ENCODE results near the gene C1orf141.
"Not testable (repeated sequence)": the region's sequence is repeated elsewhere in the genome, so short reads cannot be mapped to it uniquely, and the experiment has no call there.

Gene C1orf141

DNA sequence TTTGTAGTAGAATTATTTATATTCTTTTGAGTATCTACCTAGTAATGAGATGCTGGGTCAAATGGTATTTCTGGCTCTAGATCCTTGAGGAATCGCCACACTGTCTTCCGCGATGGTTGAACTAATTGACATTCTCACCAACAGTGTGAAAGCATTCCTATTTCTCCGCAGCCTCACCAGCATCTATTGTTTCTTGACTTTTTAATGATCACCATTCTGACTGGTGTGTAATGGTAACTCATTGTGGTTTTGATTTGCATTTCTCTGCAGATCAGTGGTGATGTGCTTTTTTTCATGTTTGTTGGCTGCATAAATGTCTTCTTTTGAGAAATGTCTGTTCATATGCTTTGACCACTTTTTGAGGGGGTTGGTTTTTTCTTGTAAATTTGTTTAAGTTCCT lies 16.2 kb upstream of the C1orf141 start:
- no peak for TF ChIP-seq POLR2A (IDR thresholded peaks at IDR 0.05; ENCODE audit: low read depth, low read length)
- no peak for DNase-seq (ENCODE audit: insufficient read length, low spot score)
- FAIRE-seq: no peak

DNA sequence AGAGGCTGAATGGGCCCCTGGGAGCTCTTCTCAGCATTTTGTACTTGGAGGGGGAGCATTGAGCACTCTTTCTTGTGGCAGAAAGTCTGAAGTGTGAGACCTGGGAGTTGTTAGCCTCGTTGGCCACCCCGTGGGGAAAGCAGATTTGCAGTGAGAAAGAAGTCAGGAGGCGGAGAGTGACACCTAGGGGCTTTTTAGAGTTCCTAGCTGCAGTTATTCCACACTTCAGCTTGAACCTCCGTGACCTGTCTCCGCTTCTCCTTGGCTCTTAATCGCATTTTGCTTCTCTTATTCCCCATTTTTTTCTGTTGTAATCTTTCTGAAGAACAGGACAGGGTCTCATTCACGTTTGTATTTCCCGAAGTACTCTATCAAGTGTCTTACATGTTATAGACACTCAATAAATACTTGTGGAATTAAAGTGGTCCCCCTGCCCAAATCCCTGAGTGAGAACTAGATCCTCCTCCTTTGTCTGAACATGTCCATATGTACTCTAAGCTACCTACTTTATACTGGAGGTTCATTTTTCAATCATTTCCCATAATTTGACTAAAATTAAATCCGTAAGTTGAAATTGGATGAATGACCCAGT lies 14.5 kb upstream of the C1orf141 start:
- DNase-seq (ENCODE audit: insufficient read length, low spot score): peak; percentile 51
- FAIRE-seq: peak; percentile 82
- TF ChIP-seq POLR2A (IDR thresholded peaks at IDR 0.05; ENCODE audit: low read depth, low read length): no peak

- FAIRE-seq: no peak
- no peak for DNase-seq (ENCODE audit: insufficient read length, low spot score)
- TF ChIP-seq POLR2A (IDR thresholded peaks at IDR 0.05; ENCODE audit: low read depth, low read length): no peak
These were observed 13.9 kb upstream of the C1orf141 start for GRCh38 chr1:67148516-67149178.

- FAIRE-seq: not testable (repeated sequence)
These were observed 13.2 kb upstream of the C1orf141 start for GRCh38 chr1:67147973-67148372.

GRCh38 chr1:67146539-67146938 lies 11.8 kb upstream of the C1orf141 start:
- FAIRE-seq: no peak

More at GRCh38 chr1:67147973-67148372, 13.2 kb upstream of the C1orf141 start:
- not testable (repeated sequence) for DNase-seq (ENCODE audit: insufficient read length, low spot score)

GRCh38 chr1:67146101-67146500 lies 11.3 kb upstream of the C1orf141 start:
- no peak for TF ChIP-seq POLR2A (IDR thresholded peaks at IDR 0.05; ENCODE audit: low read depth, low read length)
- FAIRE-seq (no peak), DNase-seq (ENCODE audit: insufficient read length, low spot score) (no peak)

More at GRCh38 chr1:67146539-67146938, 11.8 kb upstream of the C1orf141 start:
- TF ChIP-seq POLR2A (IDR thresholded peaks at IDR 0.05; ENCODE audit: low read depth, low read length): no peak
- DNase-seq (ENCODE audit: insufficient read length, low spot score): no peak

DNA sequence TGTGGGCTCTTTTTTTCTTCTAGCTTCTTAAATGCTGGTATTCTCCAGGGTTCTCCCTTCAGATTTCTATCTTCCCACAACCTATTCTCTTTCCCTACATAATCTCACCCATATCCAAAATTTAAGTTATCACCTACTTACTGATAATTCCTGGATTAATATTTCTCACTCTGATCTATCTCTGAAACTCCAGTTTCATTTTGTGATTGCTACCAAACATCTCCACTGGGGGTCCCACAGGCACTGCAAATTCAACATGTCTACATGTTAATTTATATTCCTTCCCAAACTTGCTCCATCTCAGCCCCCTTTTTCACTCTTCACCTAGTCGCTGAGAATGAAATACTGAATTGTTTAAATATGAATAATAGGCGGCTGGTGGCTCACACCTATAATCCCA lies 9.9 kb upstream of the C1orf141 start:
- FAIRE-seq (no peak), DNase-seq (ENCODE audit: insufficient read length, low spot score) (no peak)
- no peak for TF ChIP-seq POLR2A (IDR thresholded peaks at IDR 0.05; ENCODE audit: low read depth, low read length)

- DNase-seq (ENCODE audit: insufficient read length, low spot score): no peak
- no peak for TF ChIP-seq POLR2A (IDR thresholded peaks at IDR 0.05; ENCODE audit: low read depth, low read length)
- no peak for FAIRE-seq
These were observed 9.2 kb upstream of the C1orf141 start for GRCh38 chr1:67143966-67144365.

DNA sequence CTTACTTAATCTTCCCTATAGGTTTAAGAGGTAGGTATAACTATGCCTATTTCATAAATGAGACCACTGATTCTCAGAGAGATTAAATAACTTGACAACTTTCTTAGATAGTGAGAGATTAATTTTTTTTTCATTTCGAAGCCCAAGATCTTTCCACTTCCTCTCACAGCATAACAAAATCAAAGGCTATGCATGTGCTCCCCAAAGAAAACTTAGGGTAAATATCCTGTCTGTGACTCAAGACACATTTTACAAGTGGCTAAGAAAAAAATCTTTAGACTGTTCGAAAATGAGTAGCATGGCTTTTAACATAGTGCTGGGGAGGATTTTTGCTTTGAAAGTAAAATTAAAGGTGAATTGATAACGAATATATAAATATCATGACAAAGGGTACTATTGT lies 8.2 kb upstream of the C1orf141 start:
- no peak for FAIRE-seq
- no peak for DNase-seq (ENCODE audit: insufficient read length, low spot score)
- TF ChIP-seq POLR2A (IDR thresholded peaks at IDR 0.05; ENCODE audit: low read depth, low read length): no peak

DNA sequence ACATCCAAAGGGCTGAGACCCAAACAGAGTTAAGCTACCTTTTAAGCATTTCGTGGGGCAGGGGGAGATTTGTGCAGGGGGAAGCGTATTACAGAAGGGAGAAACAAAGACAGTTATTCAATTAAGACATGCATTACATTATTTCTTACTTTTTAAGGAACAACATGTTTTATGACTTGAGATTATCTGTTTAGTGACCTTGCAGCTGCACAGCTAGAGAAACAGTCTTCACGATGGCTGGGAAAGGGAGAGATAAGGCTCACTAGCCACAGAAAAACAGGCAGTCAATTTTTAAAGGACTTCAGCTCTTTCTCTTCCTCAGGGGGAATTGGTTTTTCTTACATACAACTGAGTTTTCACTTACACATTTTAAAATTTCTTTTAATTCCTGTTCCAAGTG lies 7.1 kb upstream of the C1orf141 start:
- not testable (repeated sequence) for DNase-seq (ENCODE audit: insufficient read length, low spot score); FAIRE-seq

DNA sequence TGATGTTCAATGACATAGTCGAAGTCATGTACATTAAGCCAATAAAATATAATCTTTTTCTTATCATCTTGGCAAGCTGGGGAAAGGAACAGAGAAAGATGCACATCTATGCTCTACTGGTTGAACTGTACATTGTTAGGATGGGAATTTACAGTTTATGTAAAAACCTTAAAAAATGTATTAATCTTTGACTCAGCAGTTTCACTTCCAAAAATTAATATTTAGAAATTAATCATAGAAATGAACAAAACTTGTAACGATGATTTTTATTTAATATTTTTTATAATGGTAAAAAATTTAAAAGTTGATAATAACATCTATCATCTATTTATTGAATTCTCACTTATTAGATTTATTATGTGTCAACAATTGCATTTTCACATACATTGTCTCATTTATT lies 5.7 kb upstream of the C1orf141 start:
- DNase-seq (ENCODE audit: insufficient read length, low spot score) (no peak), FAIRE-seq (no peak)
- TF ChIP-seq POLR2A (IDR thresholded peaks at IDR 0.05; ENCODE audit: low read depth, low read length): no peak

DNA sequence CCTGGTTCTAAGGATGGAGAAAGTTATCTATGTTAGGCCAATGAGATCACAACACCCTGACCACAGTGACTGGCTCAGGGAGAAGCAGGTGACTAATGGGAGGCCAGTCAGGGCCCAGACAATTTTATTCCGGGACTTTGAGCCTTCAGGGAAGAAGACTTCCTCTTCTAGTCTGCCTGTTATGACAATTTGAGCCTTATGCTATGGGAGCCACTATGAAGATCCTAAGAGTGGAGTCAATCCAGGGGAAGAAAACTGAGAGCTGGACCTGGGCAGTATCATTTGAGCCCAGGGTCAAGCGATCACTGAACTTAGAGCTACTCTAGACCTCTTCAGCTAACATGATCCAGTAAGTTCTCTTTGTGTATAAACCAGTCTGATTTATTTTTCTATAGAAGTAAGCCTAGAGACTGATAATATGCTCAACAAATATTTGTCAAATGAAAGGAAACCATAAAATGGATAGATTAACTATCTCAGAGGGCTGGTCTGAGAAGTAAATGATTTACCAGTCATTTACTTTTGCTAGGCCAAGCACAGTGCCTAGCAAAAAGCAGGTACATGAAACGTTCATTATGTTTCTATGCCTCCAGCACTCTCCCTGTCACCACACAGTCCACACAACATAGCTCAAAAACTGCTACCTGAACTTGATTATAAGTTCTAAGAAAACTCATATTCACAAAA lies 4.2 kb upstream of the C1orf141 start:
- DNase-seq (ENCODE audit: insufficient read length, low spot score) (no peak), FAIRE-seq (no peak)
- no peak for TF ChIP-seq POLR2A (IDR thresholded peaks at IDR 0.05; ENCODE audit: low read depth, low read length)

GRCh38 chr1:67137307-67137753 lies 2.6 kb upstream of the C1orf141 start:
- TF ChIP-seq POLR2A (IDR thresholded peaks at IDR 0.05; ENCODE audit: low read depth, low read length): no peak
- DNase-seq (ENCODE audit: insufficient read length, low spot score): no peak
- no peak for FAIRE-seq

DNA sequence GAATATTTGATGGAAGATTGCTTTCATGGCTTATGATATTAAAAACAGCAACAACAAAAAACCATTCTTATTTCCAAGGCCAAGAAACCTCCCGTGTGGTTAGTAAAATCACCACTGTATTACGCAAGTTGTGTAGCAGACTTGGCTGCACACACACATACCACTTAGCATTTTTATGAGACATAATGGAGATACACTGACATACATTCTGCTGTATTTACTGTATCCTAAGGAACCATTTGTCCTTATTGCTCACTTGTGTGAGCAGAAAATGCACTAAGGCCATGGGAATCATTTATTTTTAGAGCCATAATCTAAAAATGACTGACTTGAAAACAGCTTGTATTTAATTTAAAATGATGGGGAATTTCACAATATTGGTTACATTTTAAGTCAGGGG lies 584 bp upstream of the C1orf141 start:
- DNase-seq (ENCODE audit: insufficient read length, low spot score) (no peak), FAIRE-seq (no peak)
- TF ChIP-seq POLR2A (IDR thresholded peaks at IDR 0.05; ENCODE audit: low read depth, low read length): no peak

DNA sequence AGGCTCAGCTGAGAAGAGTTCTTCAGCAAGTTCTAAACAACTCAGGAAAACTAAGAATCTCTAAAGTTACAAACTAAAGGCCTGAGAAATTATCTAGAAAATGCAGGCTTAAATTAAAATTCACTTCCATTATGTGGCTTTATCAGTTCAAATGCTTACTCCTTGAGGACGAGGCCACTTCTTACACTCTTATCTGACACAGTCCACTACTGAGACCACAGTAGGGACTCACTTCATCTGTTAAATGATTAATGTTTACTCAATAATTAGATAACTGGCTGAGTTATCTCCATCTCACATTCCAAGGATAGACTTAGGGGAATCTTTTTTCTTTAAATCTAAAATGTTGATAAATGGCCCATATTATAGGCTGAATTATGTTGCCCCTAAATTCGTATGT lies 1.6 kb downstream of the C1orf141 start:
- no peak for FAIRE-seq
- TF ChIP-seq POLR2A (IDR thresholded peaks at IDR 0.05; ENCODE audit: low read depth, low read length): no peak
- DNase-seq (ENCODE audit: insufficient read length, low spot score): no peak

Measured in H54 (cell line).